ENCODE results near the gene GPC5. TPM values are rescaled to one million over a fixed set of nuclear protein-coding genes. Genes with fewer than 3 reads are reported as not detected.

GPC5 gene
- total RNA-seq, 1 experiment from 2014 or later = 0.15 TPM

- Histone ChIP-seq H2BK15ac (ENCODE audit: low read depth, low read length) (no peak overlapping the region), H4K8ac (replicated peaks; ENCODE audit: insufficient read length, low read depth, low read length) (no peak overlapping the region), H3K27ac (ENCODE audit: insufficient read length, low read depth, low read length) (no peak overlapping the region), H3T11ph (ENCODE audit: low read length) (no peak overlapping the region), H3K4me1 (ENCODE audit: insufficient read depth, low read length) (no peaks in the 10 kb centered on the region; the same call in 1 of the 2 replicates), H2BK12ac (ENCODE audit: insufficient read length, low read depth, low read length) (no peak overlapping the region), H3K23ac (ENCODE audit: insufficient read length, low read depth, low read length) (no peak overlapping the region), H4K91ac (ENCODE audit: insufficient read length, low read depth, low read length) (no peak overlapping the region), H2AFZ (ENCODE audit: low read length) (no peak overlapping the region), H3K79me1 (ENCODE audit: insufficient read depth, low read depth, low read length, poor library complexity, severe bottlenecking) (no peaks in the 10 kb centered on the region), H3K9me3 (ENCODE audit: control insufficient read depth, low read depth, low read length) (no peaks in the 10 kb centered on the region), H2BK5ac (ENCODE audit: insufficient read length, low read length) (no peak overlapping the region), H2BK20ac (ENCODE audit: low read depth, low read length, poor library complexity, severe bottlenecking) (no peak overlapping the region), H3K79me2 (ENCODE audit: insufficient read depth, low read length) (no peaks in the 10 kb centered on the region), H4K20me1 (ENCODE audit: control insufficient read depth, insufficient read depth, insufficient read length) (no peaks in the 10 kb centered on the region), H3K4me2 (ENCODE audit: insufficient read depth, insufficient read length, low read length) (no peak overlapping the region), H2AK5ac (ENCODE audit: insufficient read length, low read length) (no peak overlapping the region), H2BK120ac (ENCODE audit: low read depth, low read length, poor library complexity, severe bottlenecking) (no peak overlapping the region), H4K5ac (ENCODE audit: insufficient read length, low read depth, low read length) (no peak overlapping the region), H3K18ac (ENCODE audit: insufficient read length, low read depth, low read length) (no peak overlapping the region), H3K27me3 (ENCODE audit: insufficient read depth, low read length) (no peaks in the 10 kb centered on the region), H3K9ac (ENCODE audit: extremely low read depth, insufficient read length, low read length) (no peak overlapping the region), H3K4ac (ENCODE audit: low read depth, low read length) (no peak overlapping the region), H3K56ac (ENCODE audit: insufficient read length, low read depth, low read length) (no peak overlapping the region), H3K14ac (ENCODE audit: insufficient read depth, low read length) (no peak overlapping the region), H3K23me2 (ENCODE audit: insufficient read length, low read depth, low read length, poor library complexity, severe bottlenecking) (no peaks in the 10 kb centered on the region)
- Mint-ChIP-seq H3K4me3 (no peak overlapping the region), H3K4me1 (peaks cover 14 to 28% of the 10 kb centered on the region in 2 experiments), H3K36me3 (ENCODE audit: insufficient read depth in 1 of 3, low read depth in 3 of 3) (no peaks in the 10 kb centered on the region), H3K27ac (no peak overlapping the region), H3K9me3 (no peaks in the 10 kb centered on the region), H3K27me3 (ENCODE audit: low read depth) (no peaks in the 10 kb centered on the region)
- DNase-seq = no peak
- no CpG with 5 or more reads among the region's 1 CpG for WGBS (ENCODE audit: extremely low coverage, insufficient read length, low lambda C conversion rate)
- no peak for TF ChIP-seq CTCF (conservative IDR thresholded peaks at IDR 0.05)
These were observed 905.0 kb downstream of the GPC5 start for GRCh38 chr13:92303428-92303827.

Data from H9 (cell line).